NCI-H2227 (cell line): Measurements from ENCODE around the gene REST.
"Not testable (repeated sequence)": the region's sequence is repeated elsewhere in the genome, so short reads cannot be mapped to it uniquely, and the experiment has no call there.

Source experiments
- DNase-seq: peaks from one replicate; lab custom pipeline; 2025; ENCODE audit not compliant: unreplicated experiment; lab: John Stamatoyannopoulos, UW

Gene REST

GRCh38 chr4:56909086-56909894 lies 1.6 kb downstream of the REST start:
- peak; percentile 3 for DNase-seq

GRCh38 chr4:56910172-56910967 lies 2.7 kb downstream of the REST start:
- DNase-seq, result no peak

- DNase-seq, result no peak
Measured at GRCh38 chr4:56914336-56914735, 6.6 kb downstream of the REST start.

GRCh38 chr4:56914977-56915376 lies 7.3 kb downstream of the REST start:
- DNase-seq, result not testable (repeated sequence)

- no peak for DNase-seq
Measured at GRCh38 chr4:56927196-56927595, 19.5 kb downstream of the REST start.

- no peak for DNase-seq
Measured at GRCh38 chr4:56930638-56931037, 22.9 kb downstream of the REST start.

GRCh38 chr4:56931924-56932323 lies 24.2 kb downstream of the REST start:
- DNase-seq, result no peak

- no peak for DNase-seq
Measured at GRCh38 chr4:56937262-56937661, 29.6 kb downstream of the REST start.

GRCh38 chr4:56939826-56940225 lies 32.1 kb downstream of the REST start:
- DNase-seq, result not testable (repeated sequence)

- no peak for DNase-seq
Measured at GRCh38 chr4:56940403-56940802, 32.7 kb downstream of the REST start.

- no peak for DNase-seq
Measured at GRCh38 chr4:56940971-56941370, 33.3 kb downstream of the REST start.

GRCh38 chr4:56941403-56941802 lies 33.7 kb downstream of the REST start:
- no peak for DNase-seq

- no peak for DNase-seq
Measured at GRCh38 chr4:56953680-56954520, 46.2 kb downstream of the REST start.

- peak; percentile 15 for DNase-seq
Measured at GRCh38 chr4:56958111-56958517, 50.4 kb downstream of the REST start.

GRCh38 chr4:56959100-56959499 lies 51.4 kb downstream of the REST start:
- no peak for DNase-seq

GRCh38 chr4:56961107-56961500 lies 53.4 kb downstream of the REST start:
- no peak for DNase-seq

- no peak for DNase-seq
Measured at GRCh38 chr4:56971383-56971782, 63.7 kb downstream of the REST start.

- no peak for DNase-seq
Measured at GRCh38 chr4:56972389-56972788, 64.7 kb downstream of the REST start.

- DNase-seq, result no peak
Measured at GRCh38 chr4:56972809-56973208, 65.1 kb downstream of the REST start.

GRCh38 chr4:56973336-56973735 lies 65.6 kb downstream of the REST start:
- DNase-seq, result no peak

- no peak for DNase-seq
Measured at GRCh38 chr4:56976283-56976836, 68.7 kb downstream of the REST start.
